Panc1 (cell line): Measurements from ENCODE around the gene GPHA2.

Source experiments
- POLR2AphosphoS5 ChIP-seq: IDR thresholded peaks from 2 replicates; pipeline ENCODE4 v1.6.1; 2012; ENCODE audit warnings: mild to moderate bottlenecking, low read depth, low read length, moderate library complexity
- SIN3A ChIP-seq: IDR thresholded peaks from 2 replicates; pipeline ENCODE4 v1.6.1; 2012; ENCODE audit warnings: low read depth, mild to moderate bottlenecking, low read length, moderate library complexity, borderline replicate concordance; ENCODE audit not compliant: insufficient read depth
- TCF7L2 ChIP-seq: IDR thresholded peaks from 2 replicates; pipeline ENCODE4 v1.6.1; 2011; ENCODE audit warnings: mild to moderate bottlenecking, low read depth, low read length, inconsistent platforms
- TF ChIP-seq, protein P1 (sequence below): fragments of 450-650 bp; IDR thresholded peaks from 2 replicates; pipeline ENCODE4 v1.5.1; 2017; ENCODE audit warnings: mild to moderate bottlenecking
- TF ChIP-seq, protein P2 (sequence below), 2 experiments: IDR thresholded peaks; 2 replicates each; pipeline ENCODE4 v1.6.1; 2011 to 2012; ENCODE audit warnings: low read depth in 2 of 2, control low read depth in 1 of 2, low read length in 1 of 2, mild to moderate bottlenecking in 1 of 2, moderate library complexity in 1 of 2; ENCODE audit not compliant: insufficient read depth in 1 of 2

DNA sequence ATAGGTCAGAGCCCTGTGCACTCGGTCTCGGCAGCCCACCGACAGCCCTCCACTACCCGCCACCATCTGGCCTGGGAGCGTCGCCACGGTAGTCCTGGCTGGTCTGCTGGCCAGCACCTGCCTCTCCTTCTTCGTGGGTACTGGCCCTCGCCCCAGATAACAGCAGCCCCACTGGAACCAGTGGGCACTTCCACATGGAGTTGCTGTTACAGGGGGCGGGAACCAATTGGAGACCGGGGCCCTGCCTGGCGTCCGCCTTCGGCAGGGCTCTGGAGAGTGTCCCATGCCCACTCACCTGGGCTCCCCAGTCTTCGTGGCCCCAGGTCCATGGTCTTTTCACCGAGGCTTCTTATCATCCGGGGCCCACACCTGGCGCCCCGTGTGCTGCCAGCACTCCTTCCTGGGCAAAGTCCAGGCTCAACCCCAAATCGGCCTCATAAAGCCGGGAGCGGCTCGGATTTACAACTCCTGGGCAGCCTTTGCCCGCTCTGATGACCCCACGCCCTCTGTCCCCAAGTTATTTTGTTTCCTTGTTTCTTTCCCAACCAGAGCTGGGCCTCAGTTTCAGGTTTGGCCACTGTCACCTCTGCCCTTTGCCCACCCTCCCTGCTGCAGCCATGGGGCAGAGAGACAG, 44.4 kb downstream of the GPHA2 start:
- TF ChIP-seq, protein P1, sequence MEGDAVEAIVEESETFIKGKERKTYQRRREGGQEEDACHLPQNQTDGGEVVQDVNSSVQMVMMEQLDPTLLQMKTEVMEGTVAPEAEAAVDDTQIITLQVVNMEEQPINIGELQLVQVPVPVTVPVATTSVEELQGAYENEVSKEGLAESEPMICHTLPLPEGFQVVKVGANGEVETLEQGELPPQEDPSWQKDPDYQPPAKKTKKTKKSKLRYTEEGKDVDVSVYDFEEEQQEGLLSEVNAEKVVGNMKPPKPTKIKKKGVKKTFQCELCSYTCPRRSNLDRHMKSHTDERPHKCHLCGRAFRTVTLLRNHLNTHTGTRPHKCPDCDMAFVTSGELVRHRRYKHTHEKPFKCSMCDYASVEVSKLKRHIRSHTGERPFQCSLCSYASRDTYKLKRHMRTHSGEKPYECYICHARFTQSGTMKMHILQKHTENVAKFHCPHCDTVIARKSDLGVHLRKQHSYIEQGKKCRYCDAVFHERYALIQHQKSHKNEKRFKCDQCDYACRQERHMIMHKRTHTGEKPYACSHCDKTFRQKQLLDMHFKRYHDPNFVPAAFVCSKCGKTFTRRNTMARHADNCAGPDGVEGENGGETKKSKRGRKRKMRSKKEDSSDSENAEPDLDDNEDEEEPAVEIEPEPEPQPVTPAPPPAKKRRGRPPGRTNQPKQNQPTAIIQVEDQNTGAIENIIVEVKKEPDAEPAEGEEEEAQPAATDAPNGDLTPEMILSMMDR: no peak
- TF ChIP-seq, protein P2, sequence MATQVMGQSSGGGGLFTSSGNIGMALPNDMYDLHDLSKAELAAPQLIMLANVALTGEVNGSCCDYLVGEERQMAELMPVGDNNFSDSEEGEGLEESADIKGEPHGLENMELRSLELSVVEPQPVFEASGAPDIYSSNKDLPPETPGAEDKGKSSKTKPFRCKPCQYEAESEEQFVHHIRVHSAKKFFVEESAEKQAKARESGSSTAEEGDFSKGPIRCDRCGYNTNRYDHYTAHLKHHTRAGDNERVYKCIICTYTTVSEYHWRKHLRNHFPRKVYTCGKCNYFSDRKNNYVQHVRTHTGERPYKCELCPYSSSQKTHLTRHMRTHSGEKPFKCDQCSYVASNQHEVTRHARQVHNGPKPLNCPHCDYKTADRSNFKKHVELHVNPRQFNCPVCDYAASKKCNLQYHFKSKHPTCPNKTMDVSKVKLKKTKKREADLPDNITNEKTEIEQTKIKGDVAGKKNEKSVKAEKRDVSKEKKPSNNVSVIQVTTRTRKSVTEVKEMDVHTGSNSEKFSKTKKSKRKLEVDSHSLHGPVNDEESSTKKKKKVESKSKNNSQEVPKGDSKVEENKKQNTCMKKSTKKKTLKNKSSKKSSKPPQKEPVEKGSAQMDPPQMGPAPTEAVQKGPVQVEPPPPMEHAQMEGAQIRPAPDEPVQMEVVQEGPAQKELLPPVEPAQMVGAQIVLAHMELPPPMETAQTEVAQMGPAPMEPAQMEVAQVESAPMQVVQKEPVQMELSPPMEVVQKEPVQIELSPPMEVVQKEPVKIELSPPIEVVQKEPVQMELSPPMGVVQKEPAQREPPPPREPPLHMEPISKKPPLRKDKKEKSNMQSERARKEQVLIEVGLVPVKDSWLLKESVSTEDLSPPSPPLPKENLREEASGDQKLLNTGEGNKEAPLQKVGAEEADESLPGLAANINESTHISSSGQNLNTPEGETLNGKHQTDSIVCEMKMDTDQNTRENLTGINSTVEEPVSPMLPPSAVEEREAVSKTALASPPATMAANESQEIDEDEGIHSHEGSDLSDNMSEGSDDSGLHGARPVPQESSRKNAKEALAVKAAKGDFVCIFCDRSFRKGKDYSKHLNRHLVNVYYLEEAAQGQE (IDR thresholded peaks at IDR 0.05; ENCODE audit: insufficient read depth in 1 of 2, low read depth in 2 of 2, low read length in 1 of 2): no peak
- TF ChIP-seq POLR2AphosphoS5 (no peak), SIN3A (no peak), TCF7L2 (no peak)
